Activated CD8-positive, alpha-beta T cell treated with anti-CD3 and anti-CD28 coated beads for 36 hours (primary cell): ENCODE data around the gene LARGE1. TPM values are rescaled to one million over a fixed set of nuclear protein-coding genes. Genes with fewer than 3 reads are reported as not detected.

Experiments used
- ATAC-seq: fragments of 200-7000 bp; cut with Tn5 transposase; one replicate; pipeline ENCODE4 v1.10.0; 2021; ENCODE audit warnings: mild to moderate bottlenecking, moderate library complexity
- CTCF ChIA-PET: fragments of 350-600 bp; sonication (Branson Sonifier 250); formaldehyde crosslinking; loops from one replicate; lab custom pipeline; 2021; ENCODE audit warnings: antibody characterized with exemption; lab: Charles Lee
- POLR2A ChIA-PET: fragments of 350-600 bp; sonication (Branson Sonifier 250); formaldehyde crosslinking; loops from one replicate; lab custom pipeline; 2021; ENCODE audit warnings: antibody characterized with exemption; lab: Charles Lee
- DNase-seq: peaks from one replicate; pipeline ENCODE4 v3.0.0-alpha.2; 2020
- H3K27ac Mint-ChIP-seq: one replicate; pipeline ENCODE4 v1.8.0; 2021; ENCODE audit warnings: mild to moderate bottlenecking, mixed read lengths
- H3K27me3 Mint-ChIP-seq: one replicate; pipeline ENCODE4 v1.8.0; 2021; ENCODE audit warnings: mixed read lengths
- H3K36me3 Mint-ChIP-seq: one replicate; pipeline ENCODE4 v1.8.0; 2021; ENCODE audit warnings: low read depth, mixed read lengths
- H3K4me1 Mint-ChIP-seq: one replicate; pipeline ENCODE4 v1.8.0; 2021; ENCODE audit warnings: low read depth, mixed read lengths
- H3K4me3 Mint-ChIP-seq: one replicate; pipeline ENCODE4 v1.8.0; 2021; ENCODE audit warnings: mild to moderate bottlenecking, moderate library complexity, mixed read lengths
- H3K9me3 Mint-ChIP-seq: one replicate; pipeline ENCODE4 v1.8.0; 2021; ENCODE audit warnings: mixed read lengths
- intact Hi-C: fragments of 100-400 bp; cut with micrococcal nuclease; formaldehyde crosslinking; loops from one replicate; pipeline ENCODE4 v1.10.0; 2022
- total RNA-seq, 2 experiments: library from RNA; stranded (reverse); gene quantifications; one replicate each; pipeline ENCODE4 v1.2.3, GENCODE V29; 2021
- TF ChIP-seq, protein P1 (sequence below): fragments of 200-600 bp; IDR thresholded peaks from one replicate; pipeline ENCODE4 v1.8.0; 2022; ENCODE audit warnings: antibody characterized with exemption, mild to moderate bottlenecking

Gene LARGE1
- total RNA-seq, 2 experiments from 2014 or later: 0.31 to 0.32 TPM

DNA sequence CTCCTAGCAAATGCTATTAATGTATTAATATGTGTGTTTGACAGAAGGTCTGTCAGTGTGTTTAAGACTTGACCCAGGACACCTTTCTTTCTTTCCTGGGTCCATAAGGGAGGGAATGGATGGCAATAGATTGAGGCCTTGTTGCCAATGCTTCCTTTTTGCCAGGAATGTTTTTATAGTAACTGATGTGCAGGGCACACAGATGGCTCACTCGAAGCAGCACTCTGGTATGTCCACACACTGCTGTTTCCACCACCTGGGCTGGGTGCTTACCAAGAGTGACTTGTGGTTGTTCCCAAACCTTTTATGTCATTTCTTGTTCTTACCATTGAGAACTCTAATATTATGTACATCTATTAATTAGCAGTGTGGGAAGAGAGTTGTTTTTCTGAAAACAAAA is 465.2 kb downstream of the LARGE1 start:
- TF ChIP-seq, protein P1, sequence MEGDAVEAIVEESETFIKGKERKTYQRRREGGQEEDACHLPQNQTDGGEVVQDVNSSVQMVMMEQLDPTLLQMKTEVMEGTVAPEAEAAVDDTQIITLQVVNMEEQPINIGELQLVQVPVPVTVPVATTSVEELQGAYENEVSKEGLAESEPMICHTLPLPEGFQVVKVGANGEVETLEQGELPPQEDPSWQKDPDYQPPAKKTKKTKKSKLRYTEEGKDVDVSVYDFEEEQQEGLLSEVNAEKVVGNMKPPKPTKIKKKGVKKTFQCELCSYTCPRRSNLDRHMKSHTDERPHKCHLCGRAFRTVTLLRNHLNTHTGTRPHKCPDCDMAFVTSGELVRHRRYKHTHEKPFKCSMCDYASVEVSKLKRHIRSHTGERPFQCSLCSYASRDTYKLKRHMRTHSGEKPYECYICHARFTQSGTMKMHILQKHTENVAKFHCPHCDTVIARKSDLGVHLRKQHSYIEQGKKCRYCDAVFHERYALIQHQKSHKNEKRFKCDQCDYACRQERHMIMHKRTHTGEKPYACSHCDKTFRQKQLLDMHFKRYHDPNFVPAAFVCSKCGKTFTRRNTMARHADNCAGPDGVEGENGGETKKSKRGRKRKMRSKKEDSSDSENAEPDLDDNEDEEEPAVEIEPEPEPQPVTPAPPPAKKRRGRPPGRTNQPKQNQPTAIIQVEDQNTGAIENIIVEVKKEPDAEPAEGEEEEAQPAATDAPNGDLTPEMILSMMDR: no peak
- intact Hi-C loops: no loop called here
- no peak for ATAC-seq
- no peaks in the 10 kb centered on the region for H3K9me3 Mint-ChIP-seq
- H3K27ac Mint-ChIP-seq: no peak overlapping the region
- no peak for DNase-seq
- CTCF ChIA-PET: no interaction called here
- POLR2A ChIA-PET: no interaction called here
- no peak overlapping the region for H3K4me3 Mint-ChIP-seq
- no peaks in the 10 kb centered on the region for H3K36me3 Mint-ChIP-seq
- H3K4me1 Mint-ChIP-seq: no peaks in the 10 kb centered on the region
- no peaks in the 10 kb centered on the region for H3K27me3 Mint-ChIP-seq

DNA sequence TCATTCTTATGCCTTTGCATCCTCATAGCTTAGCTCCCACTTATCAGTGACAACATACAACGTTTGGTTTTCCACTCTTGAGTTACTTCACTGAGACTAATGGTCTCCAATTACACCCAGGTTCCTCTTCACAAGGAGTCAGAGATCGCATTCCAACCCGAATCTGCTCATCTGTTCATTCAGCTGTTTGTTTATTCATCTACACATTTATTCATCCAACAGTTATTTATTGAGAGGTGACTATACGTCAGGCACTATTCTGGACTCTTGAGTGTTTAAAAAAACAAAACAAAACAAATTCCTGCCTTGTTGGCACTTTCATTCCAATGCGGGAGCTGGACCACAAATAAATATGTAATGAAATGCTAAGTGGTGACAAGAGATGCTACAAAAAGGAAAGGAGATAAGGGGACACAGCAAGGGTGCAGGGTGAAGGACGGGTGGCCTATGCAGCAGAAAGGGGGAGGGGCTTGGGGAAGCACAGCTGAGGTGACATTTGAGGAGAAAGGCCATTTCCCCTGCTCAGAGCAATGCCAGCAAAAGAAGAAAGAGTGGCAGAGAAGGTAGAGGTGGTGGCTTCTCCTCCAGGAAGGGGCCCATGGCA is 468.3 kb downstream of the LARGE1 start:
- ATAC-seq (no peak), DNase-seq (no peak)
- intact Hi-C loops: no loop called here
- ChIA-PET POLR2A (no interaction called here), CTCF (no interaction called here)
- Mint-ChIP-seq H3K36me3 (no peaks in the 10 kb centered on the region), H3K4me1 (no peaks in the 10 kb centered on the region), H3K27me3 (no peaks in the 10 kb centered on the region), H3K4me3 (no peak overlapping the region), H3K27ac (no peak overlapping the region), H3K9me3 (no peaks in the 10 kb centered on the region)
- TF ChIP-seq, protein P1: no peak

DNA sequence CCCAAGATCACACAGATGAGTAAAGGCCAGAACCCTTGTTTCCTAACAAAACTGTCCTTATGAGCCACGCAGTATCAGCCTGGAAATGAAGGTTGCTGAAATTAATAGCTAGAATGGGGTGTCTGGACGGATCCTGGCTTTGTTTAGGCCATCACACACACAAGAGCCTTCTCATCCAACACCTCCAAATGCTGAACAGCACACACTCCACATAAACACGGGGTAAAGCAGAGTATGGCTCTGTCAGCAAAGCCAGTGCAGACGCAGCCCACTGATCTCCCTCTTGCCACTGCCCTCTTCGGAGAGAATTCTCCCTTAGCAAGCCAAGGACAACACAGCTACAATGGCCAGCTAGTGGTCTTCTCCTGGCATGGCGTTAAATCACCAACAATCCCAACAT is 469.5 kb downstream of the LARGE1 start:
- Mint-ChIP-seq H3K27ac (no peak overlapping the region), H3K36me3 (no peaks in the 10 kb centered on the region), H3K27me3 (peaks cover 1% of the 10 kb centered on the region), H3K4me1 (no peaks in the 10 kb centered on the region), H3K9me3 (no peaks in the 10 kb centered on the region), H3K4me3 (no peak overlapping the region)
- TF ChIP-seq, protein P1: no peak
- ChIA-PET POLR2A (no interaction called here), CTCF (no interaction called here)
- ATAC-seq (no peak), DNase-seq (no peak)
- intact Hi-C loops: no loop called here

DNA sequence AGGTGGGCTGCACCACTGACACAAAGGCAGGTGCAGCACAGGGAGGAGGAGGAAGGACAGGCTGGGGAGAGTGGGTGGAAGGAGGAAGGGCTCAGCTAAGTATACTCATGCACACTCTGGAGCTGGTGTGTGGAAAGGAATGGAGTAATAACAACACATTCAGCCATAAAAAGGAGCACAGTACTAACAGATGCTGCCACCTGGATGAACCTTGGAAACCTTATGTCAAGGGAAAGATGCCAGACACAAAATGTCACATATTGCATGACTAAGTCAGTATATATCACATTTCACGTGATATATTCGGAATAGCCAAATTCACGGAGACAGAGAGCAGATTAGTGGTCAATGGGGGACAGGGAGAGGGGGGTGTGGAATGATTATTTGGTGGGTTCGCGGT is 472.5 kb downstream of the LARGE1 start:
- Mint-ChIP-seq H3K4me3 (no peak overlapping the region), H3K27me3 (peaks cover 1% of the 10 kb centered on the region), H3K9me3 (no peaks in the 10 kb centered on the region), H3K27ac (no peak overlapping the region), H3K36me3 (no peaks in the 10 kb centered on the region), H3K4me1 (no peaks in the 10 kb centered on the region)
- ChIA-PET CTCF (no interaction called here), POLR2A (interaction anchor here (0.7 kb wide), 1 partner anchor 121 kb away, joined by 3 read pairs; no protein-coding TSS in a partner anchor)
- DNase-seq: no peak
- ATAC-seq: no peak
- intact Hi-C loops: no loop called here
- TF ChIP-seq, protein P1: no peak

DNA sequence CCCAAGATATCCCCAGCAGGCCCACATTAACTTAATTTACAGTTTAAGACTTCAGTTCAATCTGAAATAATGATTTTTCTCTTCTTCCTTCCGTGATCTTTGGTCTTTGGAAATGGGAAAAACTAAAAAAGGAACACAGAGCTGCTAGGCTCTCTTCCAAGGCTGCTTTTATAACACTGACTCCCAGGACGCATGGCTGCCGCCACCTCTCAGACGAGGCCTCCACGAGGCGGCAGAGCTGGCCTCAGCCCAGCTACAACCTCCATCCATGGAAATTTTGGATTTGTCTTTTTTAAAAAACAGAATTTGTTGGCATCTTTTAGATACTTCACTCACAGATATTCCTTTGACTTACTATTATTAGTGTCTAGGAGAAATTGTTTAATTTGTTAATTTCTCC is 476.6 kb downstream of the LARGE1 start:
- no peaks in the 10 kb centered on the region for H3K9me3 Mint-ChIP-seq
- H3K4me1 Mint-ChIP-seq: no peaks in the 10 kb centered on the region
- H3K4me3 Mint-ChIP-seq: no peak overlapping the region
- ChIA-PET POLR2A (no interaction called here), CTCF (no interaction called here)
- TF ChIP-seq, protein P1: no peak
- ATAC-seq: no peak
- H3K27me3 Mint-ChIP-seq: peaks cover 1% of the 10 kb centered on the region
- DNase-seq: no peak
- H3K36me3 Mint-ChIP-seq: no peaks in the 10 kb centered on the region
- intact Hi-C loops: no loop called here
- H3K27ac Mint-ChIP-seq: no peak overlapping the region
